NCI-H460 (cell line): ENCODE measurements around the gene UGT3A2. TPM values are rescaled to one million over a fixed set of nuclear protein-coding genes. Genes with fewer than 3 reads are reported as not detected.
"Not testable (repeated sequence)": the region's sequence is repeated elsewhere in the genome, so short reads cannot be mapped to it uniquely, and the experiment has no call there.

Experiments
- DNase-seq: peaks from one replicate; pipeline ENCODE4 v3.0.0-alpha.2; 2016; ENCODE audit warnings: low read depth; ENCODE audit errors: extremely low read depth
- total RNA-seq: library from RNA; depleted of rRNA; stranded (reverse); fragments of >200 nt; shearing (Covaris generic); gene quantifications from 2 replicates; pipeline ENCODE4 v1.2.3, GENCODE V29; 2014

The UGT3A2 gene
- total RNA-seq, 1 experiment from 2014 or later, result not detected

DNA sequence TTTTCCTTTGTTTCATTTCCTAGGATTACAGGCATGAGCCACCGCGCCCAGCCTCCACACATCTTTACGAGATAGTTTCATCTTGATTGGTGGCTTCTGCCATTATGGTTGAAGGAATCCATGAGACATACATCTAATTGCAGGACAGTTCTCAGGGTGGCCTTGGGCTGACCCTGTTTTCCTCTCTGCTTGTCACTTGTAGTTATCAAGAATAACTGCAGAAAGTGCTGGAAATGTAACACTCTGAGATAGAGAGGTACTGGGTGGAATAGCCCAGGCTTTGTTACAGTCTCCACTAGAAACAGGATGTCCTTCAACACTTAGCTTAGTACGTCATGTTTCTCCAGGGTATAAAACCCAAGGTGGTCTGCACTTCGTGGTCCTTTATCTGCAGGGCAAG is 10.7 kb downstream of the UGT3A2 start:
- no peak for DNase-seq

DNA sequence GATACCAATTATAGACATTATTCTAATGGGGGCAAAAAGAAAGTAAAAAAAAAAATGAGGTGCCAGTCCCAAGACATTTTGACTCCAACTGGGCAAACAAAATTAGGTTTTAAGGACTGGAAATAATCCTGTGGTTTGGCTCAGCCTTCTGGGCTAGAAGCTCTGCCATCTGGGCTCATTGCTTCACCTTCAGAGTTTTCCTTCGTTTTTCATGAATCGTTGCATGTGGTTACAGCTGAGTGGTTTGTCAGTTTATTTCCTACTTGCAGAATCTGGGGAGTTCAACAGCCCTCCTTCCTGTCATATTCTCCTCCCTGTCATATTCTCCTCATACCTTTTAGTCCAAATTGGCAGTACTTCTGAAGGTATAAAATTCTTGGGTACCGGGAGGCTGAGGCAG is 12.0 kb downstream of the UGT3A2 start:
- no peak for DNase-seq

DNA sequence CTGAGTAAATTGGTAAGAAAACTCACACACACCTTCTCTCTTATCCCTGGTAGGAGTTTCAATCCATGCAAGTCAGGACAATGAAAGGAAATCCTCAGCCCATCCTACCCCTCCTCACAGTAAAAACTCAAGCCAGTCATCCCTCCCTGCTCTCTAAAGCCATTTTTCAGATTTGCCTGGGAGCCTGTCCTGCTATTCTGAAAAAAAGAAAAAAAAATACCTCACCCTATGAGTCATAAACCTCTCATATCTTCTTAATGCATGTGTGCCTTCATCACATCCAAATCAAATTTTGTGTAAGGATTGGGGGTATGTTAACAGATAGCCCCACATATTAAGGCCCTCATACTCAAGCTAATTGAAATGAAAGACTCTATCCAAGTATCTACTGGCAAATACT is 14.1 kb downstream of the UGT3A2 start:
- no peak for DNase-seq

DNA sequence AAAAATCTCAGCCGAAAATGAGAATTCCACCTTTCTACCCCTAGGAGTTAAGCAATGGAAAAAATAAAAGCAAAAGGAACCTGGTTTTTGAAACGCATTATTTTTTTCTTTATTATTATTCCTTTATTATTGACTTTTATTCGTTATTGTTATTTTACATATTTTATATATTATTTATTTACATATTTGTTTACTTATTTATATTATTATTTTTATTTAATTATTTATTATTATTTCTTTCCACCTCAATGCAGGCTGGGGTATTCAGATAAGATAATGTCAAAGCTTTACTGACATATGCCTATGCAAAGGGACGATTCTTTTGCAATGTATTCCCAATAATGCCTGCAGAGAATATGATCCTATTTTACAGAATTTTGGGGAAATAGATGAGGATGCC is 16.7 kb downstream of the UGT3A2 start:
- no peak for DNase-seq

DNA sequence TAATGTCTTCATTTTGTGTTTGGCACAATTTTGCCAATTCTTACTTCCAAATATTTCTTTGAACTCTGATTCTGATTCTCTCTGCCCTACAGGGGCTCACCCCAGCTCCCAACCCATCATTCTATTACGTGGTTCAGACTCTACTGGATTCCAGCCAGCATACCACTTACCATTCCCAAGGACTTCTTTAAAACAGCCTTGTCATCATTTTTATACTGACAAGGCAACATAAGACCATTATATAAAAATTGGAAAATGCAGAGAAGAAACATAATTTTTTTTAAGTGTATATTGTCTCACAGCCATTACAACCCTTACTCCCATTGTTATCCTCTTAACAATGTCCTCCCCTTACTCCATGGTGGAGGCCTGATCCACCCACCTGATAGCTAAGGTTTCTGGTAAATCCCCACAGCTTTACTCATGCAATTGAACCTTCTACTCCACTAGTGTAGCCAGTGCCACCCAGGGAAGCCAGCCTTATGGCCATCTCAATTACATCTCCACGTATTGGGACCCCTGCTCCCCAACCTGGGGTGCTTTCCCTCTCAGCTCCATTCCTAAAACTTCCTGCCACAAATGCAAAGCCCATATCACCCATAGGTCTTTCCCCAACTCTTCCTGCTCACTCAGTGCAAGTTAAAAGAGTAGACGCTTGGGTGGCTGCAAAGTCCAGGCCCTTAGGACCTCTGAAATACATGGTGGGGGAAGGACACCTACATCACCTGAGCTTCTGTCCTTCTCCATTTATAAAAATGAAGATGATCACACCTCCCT is 19.1 kb downstream of the UGT3A2 start:
- no peak for DNase-seq

DNA sequence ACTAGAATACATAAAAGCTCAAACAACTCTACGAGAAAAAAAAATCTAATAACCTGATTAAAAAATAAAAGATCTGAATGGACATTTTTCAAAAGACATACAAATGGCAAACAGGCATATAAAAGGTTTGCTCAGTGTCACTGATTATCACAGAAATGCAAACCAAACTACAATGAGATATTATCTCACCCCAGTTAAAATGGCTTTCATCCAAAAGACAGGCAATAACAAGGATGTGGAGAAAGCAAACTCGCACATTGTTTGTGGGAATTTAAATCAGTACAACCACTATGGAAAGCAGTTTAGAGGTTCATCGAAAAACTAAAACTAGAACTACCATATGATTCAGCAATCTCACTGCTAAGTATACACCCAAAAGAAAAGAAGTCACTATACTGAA is 20.8 kb downstream of the UGT3A2 start:
- no peak for DNase-seq

DNA sequence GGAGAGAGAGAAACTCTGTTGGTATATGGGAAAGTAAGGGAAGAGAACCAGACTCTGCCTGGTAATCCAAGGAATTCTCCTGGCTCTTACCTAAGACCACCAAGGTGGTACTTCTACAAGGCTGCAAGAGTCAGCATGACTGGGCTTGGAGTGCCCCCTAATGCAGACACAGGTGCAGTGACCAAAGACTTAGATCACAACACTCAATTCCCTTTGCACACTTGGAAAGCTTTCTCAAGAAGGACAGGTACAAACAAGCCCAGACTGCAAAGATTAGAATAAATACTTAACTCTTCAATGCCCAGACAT is 25.2 kb downstream of the UGT3A2 start:
- DNase-seq, result no peak

DNA sequence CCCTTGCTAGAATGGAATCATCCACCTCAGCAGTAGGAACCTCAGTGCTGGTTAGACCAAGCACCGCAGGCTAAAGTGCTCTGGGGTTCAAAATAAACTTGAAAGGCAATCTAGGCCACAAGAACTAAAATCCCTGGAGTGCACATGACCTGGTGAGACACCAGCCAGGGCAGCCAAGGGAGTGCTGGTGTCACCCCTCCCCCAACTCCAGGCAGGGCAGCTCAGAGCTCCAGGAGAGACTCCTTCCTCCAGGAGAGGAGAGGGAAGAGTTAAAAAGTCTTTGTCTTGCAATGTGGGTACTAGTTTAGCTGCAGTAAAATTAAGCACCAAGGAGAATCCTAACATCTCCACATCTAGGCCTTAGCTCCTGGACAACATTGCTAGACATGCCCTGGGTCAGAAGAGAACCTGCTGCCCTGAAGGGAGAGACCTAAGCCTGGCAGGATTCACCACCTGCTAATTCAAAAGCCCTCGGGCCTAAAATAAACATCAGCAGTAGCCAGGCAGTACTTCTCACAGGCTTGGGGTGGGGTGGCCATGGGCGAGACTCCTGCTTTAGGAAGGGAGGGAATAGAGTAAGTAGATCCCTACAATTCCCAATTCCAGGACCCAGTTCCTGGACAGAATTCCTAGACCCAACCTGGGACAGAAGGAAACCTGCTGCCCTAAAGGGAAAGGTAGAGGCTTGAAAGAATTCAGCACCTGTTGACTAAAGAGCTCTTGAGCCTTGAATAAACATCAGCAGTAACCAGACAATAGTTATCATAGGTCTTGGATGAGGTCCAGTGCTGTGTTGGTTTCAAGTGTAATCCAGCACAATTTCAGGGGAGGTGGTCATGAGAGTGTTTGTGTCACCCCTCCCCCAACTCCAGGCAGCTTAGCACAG is 25.8 kb downstream of the UGT3A2 start:
- DNase-seq, result no peak

DNA sequence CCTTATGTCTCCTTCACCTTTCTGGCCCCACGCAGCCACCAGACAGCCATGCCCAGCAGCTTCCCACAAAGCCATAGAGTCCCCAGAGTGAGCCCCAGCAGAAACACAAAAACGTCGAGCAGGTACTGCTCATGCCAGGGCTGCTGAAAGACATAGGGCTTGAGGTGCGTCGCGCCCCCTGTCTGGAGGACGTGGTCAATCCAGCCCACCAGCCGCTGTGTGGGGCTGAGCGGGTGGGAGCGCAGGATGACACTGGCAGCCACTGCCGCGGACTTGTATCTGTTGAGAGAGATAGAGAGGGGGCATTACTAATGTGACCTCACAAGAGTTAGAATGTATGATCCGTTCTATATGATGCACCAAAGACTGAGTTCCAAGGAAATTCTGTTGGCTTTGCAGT is 31.0 kb downstream of the UGT3A2 start:
- DNase-seq, result no peak

DNA sequence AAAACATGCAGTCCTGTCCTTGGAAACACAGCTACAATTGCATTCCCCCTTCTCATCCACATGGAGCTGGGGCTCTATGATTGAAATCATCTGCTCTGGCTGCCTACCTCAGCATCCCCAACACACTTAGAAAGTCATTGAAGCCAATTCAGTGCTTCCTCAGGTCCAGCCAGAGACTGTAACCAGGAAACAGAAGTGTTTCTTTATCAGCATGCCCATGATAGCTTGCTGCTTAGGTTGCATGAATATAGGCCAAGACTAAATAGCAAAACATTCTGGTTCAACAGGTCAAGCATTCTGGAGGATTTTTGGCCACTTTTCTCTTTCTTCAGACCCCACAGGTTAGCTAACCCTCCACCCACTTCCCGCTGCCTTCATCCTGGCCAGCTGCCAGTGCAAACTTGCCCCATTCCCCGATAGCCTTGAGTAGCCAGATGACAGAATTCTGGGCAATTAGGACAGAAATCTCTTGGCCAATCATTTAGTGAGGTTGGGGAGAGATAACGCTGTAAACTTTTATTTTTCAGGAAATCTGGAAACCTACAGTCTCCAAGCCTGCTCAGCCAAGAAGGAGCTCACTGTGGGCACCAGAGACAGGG is 32.0 kb downstream of the UGT3A2 start:
- DNase-seq, result not testable (repeated sequence)

DNA sequence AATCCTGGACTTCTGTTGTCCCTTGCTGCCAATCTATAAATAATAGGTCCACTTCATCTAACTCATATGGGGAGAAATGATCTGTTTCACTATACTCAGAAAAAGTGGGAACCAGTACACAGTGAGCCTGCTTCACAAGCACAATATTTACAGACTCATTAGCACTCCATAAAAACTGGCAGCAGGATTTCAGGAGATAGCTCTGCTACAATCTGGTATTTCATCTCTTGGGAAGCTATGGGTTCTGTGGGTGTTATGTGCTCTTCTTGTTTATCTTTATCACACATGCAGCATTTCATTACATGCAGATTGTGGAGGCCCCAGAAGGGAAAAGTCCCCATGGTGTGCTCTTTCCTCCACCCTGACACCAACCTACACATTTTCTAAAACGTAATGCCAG is 33.2 kb downstream of the UGT3A2 start:
- DNase-seq, result no peak

DNA sequence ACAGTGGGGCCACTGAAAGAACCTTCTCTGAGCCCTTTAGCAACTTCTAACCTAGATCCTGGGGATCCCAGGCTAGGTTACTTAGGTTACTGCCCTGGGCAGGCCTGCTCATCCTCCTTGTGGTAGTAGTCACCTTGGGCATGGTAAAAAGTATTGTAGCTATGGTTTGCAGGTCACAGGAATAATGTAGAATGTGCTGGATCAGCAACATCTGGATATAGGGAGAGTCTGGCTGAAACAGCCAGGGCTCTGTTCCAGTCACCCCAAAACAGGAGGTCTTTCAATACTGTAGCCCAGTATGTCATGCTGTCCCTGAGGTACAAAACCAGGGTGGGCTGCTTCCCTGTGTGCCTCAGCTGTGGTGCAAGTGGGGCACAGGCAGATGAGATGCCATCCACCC is 33.6 kb downstream of the UGT3A2 start:
- no peak for DNase-seq

DNA sequence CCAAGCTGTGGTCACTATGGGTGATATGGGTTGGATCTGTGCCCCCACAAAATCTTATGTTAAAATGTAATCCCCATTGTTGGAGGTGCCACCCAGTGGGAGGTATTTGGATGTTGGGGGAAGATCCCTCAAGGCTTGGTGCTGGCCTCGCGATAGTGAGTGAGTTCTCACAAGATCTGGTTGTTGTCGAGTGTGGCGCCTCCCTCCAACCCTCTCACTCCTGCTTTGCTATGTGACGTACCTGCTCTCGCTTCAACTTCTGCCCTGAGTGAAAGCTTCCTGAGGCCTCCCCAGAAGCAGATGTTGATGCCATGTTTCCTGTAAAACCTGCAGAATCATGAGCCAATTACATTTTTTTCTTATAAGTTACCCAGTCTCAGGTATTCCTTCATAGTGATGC is 35.5 kb downstream of the UGT3A2 start:
- no peak for DNase-seq

DNA sequence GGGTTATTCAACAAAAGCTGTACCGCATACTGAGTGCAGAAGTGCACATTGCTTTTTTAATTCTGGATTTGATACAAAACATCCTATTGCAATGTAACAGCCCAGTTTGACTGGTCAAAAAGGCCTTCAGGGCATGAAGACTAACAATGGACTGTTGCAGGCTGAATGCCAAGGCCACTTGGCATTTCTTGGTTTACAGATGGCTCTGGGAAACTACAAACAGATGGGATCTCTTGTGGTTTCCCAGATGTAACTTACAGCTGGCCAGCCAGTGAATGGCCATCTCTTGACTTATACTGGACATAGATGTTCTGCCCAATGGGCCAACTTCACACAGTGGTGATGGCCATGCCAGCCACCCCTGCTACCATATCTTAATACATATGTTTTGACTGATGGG is 36.8 kb downstream of the UGT3A2 start:
- no peak for DNase-seq

DNA sequence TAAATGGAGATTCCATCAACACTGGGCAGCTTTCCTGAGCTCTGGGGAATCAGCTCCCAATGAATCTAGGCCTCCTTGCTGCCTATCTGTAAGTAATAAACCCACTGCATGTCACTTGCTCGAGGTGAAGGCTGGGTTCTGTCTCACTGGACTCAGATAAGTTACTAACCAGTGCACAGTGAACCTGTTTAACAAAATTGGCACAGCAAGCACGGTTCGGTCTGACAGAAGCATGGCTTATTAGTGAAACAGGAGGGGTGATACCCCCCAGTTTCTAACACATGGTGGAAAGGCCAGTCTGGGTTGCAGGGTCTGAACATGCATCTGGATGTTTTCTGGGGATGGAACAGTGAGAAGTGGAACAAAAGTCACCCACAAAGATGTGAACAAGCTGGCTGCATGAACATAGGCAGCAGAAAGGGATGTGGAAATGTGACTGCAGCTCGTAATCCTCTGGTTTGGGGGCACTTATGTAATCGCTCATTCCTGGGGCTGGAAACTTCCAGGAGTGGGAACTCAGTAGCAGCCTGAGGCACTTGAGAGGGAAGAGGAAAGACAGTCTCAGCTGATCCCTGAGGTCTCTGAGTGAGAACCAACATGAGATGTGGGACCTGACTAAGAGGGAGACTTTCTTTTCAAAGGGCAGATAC is 37.7 kb downstream of the UGT3A2 start:
- DNase-seq, result no peak

DNA sequence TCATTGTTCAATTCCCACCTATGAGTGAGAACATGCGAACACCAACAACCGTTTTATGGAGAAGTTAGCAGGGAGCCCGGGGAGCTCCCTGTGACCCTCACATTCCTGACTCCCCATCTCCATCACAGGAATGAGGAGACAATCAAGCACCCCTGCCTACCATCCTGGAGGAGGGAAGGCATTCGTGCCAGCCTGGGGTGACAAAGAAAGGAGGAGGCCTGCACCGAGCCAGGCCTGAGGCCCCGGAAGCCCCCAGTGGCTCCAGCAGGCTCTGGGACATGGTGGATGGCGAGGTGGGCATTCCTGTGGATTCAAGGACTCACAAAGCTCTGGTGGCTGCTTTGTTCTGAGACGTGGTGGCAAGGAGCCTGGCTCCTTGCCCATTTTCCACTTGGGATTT is 39.0 kb downstream of the UGT3A2 start:
- DNase-seq, result no peak

DNA sequence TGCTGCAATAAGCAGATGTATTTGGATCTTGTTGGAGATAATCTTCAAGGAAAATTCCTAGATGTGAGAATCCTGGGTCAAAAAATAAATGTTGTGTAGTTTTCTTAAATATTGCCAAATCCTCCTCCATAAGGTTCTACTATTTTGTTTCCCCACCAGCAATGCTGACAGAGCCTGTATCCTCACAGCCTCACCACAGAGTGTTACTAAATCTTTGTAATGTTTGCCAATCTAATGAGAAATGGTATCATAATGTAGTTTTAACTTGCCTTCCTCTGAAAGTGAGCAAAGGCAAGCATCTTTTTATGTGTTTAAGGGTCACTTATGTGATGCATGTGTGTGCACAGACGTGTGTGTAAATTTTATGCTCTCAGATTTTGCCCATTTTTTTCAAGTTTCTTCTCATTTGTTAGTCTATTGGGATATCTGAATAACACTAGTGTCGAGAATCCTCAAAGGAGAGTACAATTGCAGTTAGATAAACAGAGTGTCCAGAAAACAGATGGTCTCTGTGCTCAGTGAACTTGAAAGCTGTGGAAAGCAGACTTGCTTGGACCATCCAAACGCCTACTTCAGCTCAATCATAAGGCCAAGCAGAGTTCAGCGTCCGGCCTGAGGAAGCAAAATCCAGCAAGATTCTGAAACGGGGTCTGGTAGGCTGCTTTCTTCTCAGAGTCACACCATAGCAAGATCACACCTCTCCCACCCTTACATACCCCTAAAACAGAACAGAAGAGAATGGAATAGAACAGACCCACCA is 39.8 kb downstream of the UGT3A2 start:
- DNase-seq, result no peak

DNA sequence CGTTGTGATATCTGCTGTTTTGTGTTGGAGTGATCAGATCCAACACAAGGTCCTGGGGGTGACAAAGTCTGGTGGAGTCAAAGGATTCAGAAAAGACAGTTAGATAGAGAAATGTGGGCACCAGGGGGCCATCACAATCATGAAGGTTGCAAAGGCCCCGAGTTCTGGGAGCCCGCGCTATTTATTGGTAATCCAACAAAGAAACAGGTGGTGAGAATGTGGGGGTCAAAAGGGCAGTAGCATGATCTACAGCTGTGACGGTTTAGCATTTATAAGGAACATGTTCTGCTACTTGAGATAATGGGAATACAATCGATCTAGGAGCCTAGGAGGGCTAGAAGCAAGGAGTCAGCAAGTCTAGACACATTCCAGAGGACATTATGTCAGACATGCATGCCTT is 44.4 kb downstream of the UGT3A2 start:
- not testable (repeated sequence) for DNase-seq

DNA sequence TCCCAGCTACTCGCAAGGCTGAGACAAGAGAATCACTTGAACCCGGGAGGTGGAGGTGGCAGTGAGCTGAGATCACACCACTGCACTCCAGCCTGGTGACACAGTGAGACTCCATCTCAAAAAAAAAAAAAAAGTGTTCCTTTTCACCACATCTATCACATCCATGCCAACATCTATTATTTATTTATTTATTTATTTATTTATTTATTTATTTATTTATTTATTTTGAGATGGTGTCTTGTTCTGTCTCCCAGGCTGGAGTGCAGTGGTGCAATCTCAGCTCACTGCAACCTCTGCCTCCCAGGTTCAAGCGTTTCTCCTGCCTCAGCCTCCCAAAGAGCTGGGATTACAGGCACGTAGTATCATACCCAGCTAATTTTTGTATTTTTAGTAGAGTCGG is 47.1 kb downstream of the UGT3A2 start:
- DNase-seq, result not testable (repeated sequence)

DNA sequence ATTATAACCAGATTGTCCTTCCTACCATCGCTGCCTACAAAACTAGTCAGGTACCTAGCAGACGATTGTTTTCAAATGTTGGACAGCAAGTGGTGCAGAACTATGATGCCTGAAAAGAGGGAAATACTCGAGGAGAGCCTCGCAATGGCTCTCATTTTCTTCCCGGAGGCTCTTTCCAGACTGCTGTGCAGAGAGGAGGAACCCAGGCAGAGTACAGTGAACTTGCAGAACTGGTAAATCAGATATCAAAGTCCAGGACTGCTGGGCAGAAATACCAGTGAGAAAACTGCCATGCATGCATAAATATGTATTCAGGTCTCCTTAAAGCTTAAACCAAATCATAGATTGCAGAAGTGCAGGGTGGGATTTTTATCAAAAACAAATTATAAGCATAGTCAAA is 49.1 kb downstream of the UGT3A2 start:
- DNase-seq, result no peak

DNA sequence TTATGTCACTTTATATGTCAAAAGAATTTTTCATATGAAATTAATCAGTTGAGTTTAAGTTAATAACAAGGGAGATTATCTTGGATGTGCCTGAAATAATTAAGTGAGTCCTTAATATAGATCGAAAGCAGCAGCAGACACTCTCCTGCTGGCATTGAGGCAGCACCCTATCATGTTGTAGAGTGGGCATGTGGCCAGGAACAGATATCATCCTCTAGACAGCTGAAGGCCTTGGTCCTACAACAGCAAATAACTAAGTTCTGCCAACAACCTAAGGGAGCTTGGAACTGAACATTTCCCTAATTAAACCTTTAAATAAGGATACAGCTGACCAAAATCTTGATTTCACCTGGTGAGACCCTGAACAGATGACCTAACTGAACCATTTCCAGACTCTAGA is 49.7 kb downstream of the UGT3A2 start:
- no peak for DNase-seq
